CD4-positive, alpha-beta T cell treated with Interleukin-1 beta for 1 hour (primary cell): ENCODE data around the gene SPNS2.

ENCODE experiments used
- DNase-seq, 2 donors: peaks; one replicate each; pipeline ENCODE4 v3.0.0-alpha.2; 2020 to 2022

Gene SPNS2

DNA sequence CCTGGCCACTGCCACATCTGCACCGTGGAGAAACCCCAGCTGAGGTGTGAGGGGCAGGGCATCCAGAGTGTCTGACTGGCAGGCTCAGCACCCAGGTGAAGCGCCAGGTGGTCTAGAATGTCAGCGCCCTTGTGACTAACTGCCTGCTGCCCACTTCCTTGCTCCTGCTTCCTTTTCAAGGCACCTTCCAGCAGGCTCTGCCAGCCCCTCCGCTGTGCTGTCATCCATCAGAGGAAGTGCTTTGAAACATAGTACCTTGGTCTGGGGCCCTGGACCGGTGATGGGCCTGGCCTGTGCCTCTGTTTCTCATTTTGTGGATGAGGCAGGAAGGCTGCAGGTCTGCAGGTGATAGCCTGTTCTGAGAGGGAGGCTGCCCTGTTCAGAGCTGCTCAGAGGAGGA, 5.5 kb downstream of the SPNS2 start:
- DNase-seq = no peak

GRCh38 chr17:4505187-4505586, 6.5 kb downstream of the SPNS2 start:
- no peak for DNase-seq

DNA sequence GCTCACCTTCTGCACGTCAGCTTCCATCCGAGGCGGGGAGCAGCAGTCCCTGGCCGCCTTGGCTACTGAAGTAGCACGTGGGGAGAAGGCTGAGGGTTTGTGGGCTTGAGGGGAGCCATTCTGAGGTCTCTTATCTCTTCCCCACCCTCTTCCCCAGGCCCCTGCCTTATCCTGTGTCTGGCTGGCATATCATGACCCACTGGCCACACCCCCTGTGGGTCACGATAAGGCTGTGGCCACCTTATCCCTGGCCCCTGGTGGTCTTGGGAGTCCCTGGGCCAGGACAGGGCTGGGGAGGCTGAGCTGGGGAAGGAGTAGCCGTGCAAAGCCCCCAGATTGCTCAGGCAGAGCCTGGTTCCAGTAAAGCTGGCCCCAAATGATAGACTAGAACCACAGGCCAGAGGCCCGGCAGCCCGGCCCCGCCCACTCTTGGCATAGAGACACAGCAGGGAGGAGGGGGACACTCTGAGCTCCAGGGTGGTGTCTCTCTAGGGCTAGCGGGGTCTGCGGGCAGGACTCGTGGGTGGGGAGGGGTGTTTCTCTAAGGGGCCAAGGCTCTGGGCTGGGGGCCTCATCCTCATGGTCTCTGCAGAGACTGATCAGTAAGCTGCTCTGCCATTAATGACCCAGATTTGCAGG, 7.6 kb downstream of the SPNS2 start:
- no peak for DNase-seq

- no peak for DNase-seq
Measured at GRCh38 chr17:4506892-4507291, 8.2 kb downstream of the SPNS2 start.

DNA sequence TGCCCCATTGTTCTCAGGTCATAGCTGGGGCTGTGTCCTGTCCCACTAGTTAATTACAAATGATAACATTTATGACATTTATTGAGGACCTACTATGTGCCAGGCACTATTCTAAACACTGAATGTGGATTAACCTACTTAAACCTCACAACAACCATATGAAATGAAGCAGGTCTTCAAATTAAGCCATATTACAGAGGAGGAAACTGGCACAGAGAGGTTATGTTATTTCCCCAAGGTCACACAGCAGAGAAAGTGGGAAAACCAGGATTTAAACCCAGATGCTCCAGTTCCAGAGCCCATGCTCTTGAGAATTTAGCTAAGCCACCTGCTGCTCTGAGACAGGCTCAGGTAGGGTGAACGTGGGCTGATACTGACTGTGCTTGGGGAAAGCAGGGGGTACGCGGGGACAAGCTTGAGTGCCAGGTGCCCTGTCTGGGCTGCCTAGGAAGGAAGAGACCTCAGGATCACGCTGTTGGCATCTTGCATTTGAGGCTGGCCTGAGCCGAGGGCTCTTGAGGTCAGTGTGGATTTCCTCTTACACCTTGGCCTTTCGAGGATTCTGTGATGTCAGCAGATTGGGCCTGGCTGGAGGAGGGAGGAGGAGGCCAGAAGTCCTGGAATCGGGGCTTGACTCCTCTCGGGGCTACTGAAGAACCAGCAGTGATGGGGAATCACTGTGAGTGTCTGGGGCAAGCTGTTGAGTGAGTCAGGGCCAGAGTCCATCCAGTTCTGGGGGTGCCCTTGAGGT, 8.9 kb downstream of the SPNS2 start:
- DNase-seq = no peak

GRCh38 chr17:4508207-4508606, 9.5 kb downstream of the SPNS2 start:
- no peak for DNase-seq

- DNase-seq = no peak
Measured at GRCh38 chr17:4509401-4509800, 10.7 kb downstream of the SPNS2 start.

- DNase-seq = no peak
Measured at GRCh38 chr17:4509923-4510617, 11.4 kb downstream of the SPNS2 start.

- no peak for DNase-seq
Measured at GRCh38 chr17:4510618-4510941, 11.9 kb downstream of the SPNS2 start.

DNA sequence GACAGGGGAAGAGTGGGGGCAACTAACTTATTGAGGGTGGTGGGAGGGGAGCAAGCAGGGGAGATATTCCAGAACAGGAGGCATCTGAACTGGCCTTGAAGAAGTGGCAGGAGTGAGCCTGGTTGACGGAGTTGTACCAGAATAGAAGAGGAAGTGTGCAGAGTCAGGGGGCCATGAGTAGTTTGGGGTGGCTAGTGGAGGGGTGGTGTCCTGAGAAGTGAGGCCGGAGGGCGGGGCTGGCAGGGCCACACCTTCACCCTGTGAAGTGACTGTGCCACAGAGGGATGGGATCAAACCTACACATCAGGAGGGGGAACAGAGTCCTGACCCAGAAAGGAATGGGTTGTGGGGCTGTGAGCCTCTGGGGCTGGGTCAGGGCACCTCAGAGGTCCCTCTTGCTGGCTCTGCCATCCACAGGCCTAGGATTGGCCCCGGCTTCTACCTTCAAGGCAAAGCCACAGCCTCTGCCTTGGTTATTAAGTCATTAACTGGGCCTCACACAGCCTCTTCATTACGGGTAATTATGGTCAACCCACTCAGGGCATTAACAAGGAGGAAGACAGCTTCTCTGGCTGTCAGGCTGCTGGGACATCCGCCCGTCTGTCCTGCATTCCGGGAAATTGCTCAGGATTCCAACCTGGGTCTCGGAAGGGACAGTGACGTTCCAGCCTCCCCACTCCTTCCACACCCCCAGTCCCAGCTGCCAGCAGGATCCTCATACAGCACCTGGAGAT, 12.7 kb downstream of the SPNS2 start:
- DNase-seq = no peak

DNA sequence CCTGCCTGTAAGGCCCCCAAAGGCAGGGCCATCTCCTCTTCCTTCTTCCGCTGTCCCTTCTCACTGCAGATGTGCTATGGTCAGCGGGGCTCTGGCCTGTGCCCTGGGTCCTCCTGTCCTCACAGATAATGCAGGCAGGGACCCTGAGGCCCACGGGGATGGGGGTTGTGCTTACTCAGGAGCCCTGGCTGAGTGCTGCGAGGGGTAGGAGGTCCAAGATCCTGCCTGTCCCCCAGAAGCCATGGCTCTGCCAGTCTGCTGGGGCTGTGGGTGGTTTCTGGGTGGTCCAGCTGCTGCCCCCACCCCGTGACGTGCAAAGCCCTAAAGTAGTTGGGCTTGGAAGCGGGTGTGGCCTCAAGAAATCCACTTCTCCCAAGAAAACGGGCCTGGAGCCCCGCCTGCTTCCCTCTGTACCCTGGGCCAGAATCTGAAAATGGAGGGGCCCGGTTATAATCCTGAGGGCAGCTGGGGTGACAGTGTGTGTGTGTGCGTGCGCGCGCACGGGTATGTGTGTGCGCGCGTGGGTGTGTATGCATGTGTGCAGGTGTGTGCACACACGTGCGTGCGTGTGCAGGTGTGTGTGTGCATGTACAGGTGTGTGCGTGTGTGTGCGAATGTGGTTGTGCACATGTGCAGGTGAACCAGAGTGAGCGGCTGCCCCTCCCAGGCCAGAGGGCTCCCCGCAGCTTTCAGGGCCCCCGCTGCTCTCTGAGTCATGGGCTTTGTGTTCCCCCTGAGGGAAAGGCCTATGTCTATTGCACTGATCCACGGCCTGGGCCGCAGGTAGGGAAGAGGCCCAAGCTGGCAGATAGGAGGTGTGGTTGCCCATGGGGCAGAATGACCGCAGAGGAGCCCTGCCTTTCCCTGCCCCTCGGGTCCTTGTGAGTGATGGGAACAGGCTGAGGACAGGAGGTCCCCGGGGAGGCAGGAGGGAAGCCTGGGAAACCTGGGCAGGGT, 13.8 kb downstream of the SPNS2 start:
- no peak for DNase-seq

DNA sequence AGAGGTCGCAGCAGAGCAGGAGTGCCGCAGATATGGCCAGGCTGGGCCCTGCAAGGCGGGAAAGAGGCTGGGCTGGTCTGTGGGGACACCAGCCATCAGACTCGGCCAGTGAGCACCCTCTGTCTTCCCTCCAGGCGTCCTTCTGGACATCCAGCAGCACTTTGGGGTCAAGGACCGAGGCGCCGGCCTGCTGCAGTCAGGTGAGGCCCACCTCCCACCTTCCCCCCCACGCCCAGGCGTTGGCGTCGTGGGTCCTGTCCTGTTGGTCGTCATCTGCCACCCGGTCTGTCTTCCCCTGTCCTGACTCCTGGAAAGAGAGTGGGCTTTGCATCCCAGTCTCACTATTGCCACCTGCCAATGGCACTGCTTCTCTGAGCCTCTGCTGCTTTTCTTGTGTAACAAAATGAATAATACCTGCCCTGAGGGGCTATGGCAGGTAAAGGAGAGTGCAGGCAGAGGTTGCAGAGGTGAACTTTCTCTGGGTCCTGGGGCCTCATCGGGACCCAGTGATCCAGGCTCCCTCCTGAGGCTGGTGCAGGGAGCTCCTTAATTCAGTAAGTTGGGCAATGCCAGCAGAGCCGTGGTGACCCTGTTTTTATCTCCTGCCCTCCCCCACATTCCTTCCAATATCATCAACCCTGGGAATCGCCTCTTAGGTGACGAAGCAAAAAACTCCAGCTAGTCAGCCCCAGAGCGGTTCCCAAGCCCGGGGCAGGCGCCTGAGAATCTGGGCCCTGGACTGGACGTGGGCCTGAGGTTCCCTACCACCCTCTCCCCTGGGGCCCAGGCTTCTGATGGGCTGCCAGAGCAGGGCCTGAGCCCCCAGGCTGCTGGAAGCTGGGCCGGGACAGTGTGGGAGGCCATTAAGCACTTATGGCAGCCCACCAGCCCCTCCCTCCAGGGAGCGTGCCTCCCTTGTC, 14.7 kb downstream of the SPNS2 start:
- DNase-seq = no peak

GRCh38 chr17:4514206-4514605, 15.5 kb downstream of the SPNS2 start:
- DNase-seq = no peak

- DNase-seq = no peak
Measured at GRCh38 chr17:4514779-4515178, 16.1 kb downstream of the SPNS2 start.

- no peak for DNase-seq
Measured at GRCh38 chr17:4515501-4515900, 16.8 kb downstream of the SPNS2 start.

GRCh38 chr17:4516735-4517134, 18.1 kb downstream of the SPNS2 start:
- no peak for DNase-seq

DNA sequence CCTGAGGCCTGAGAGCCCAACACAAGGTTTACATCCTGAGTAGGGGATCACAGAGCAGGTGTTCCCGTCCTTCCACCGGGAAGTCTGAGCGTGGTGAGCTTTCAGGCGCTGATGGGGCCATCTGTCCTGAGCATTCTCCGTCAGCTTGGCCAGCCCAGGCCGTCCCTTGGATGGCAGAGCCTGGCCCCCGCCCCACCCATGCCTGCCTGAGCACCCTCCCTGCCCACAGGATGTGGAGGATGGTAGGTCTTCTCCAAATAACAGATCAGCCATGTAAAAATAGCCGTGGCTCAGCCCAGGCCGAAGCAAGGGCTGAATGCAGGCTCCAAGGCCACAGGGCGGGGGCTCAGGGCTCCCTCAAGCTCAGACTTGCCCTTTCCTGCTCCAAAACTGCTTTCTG, 20.2 kb downstream of the SPNS2 start:
- no peak for DNase-seq

DNA sequence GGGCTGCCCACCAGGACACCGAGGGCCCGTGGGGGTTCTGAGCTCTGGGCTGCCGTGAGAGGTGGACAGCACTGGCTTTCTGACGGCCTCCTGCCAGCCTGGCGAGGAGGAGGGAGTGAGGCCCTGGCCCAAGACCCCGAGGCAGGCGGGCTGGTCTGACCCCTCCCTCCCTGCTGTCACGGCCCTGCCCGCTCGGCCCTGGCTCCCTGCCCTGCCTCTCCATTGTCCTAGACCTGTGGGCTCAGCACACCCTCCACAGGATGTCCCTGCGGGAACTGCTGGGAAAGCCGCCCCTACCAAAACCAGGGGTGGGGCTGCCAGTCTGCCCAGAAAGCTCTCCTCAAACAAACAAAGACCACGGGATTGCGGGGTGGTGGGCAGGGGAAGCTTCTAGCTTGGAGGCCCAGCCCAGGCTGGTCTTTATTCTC, 20.7 kb downstream of the SPNS2 start:
- no peak for DNase-seq

GRCh38 chr17:4520060-4520893, 21.6 kb downstream of the SPNS2 start:
- no peak for DNase-seq

- no peak for DNase-seq
Measured at GRCh38 chr17:4520894-4521600, 22.4 kb downstream of the SPNS2 start.
